AG04450 (cell line): ENCODE data around the gene TCHHL1. TPM values are rescaled to one million over a fixed set of nuclear protein-coding genes. Genes with fewer than 3 reads are reported as not detected.

ENCODE experiments used
- CTCF ChIA-PET: fragments of 300-600, 350-600 bp; formaldehyde crosslinking; extraction: SDS; loops from one replicate; lab custom pipeline; 2022; ENCODE audit warnings: antibody characterized with exemption, inconsistent platforms; lab: Charles Lee
- POLR2A ChIA-PET: fragments of 350-600 bp; formaldehyde crosslinking; extraction: SDS; loops from one replicate; lab custom pipeline; 2021; ENCODE audit warnings: antibody characterized with exemption, inconsistent platforms; lab: Yijun Ruan, JAX
- DNase-seq: peaks from one replicate; pipeline ENCODE4 v3.0.0-alpha.2; 2011; ENCODE audit warnings: low read depth, low spot score
- H3K27ac ChIP-seq: one replicate; pipeline ENCODE4 v1.5.1; 2012; ENCODE audit warnings: low read depth, low read length, control low read depth
- H3K27me3 ChIP-seq: one replicate; pipeline ENCODE4 v1.6.0; 2012; ENCODE audit warnings: low read length; ENCODE audit not compliant: control insufficient read depth, insufficient read depth
- H3K4me3 ChIP-seq: 2 replicates; pipeline ENCODE4 v1.5.1; 2011; ENCODE audit warnings: mild to moderate bottlenecking, low read depth, low read length, control low read depth
- H3K9me3 ChIP-seq: 2 replicates; pipeline ENCODE4 v1.5.1; 2012; ENCODE audit warnings: low read length; ENCODE audit not compliant: control insufficient read depth, insufficient read depth
- CTCF ChIP-seq: IDR thresholded peaks from 2 replicates; pipeline ENCODE4 v1.5.1; 2011; ENCODE audit warnings: low read depth, low read length, control low read depth, inconsistent platforms
- polyA plus RNA-seq: library from polyadenylated mRNA; depleted of rRNA; stranded (reverse); fragments of >200 nt; gene quantifications from 2 replicates; pipeline ENCODE4 v1.2.3, GENCODE V29; 2011; rRNA removed
- small RNA-seq: library from RNA; depleted of rRNA; stranded (forward); fragments of <200 nt; gene quantifications from one replicate; pipeline ENCODE3, GENCODE V24; 2012; ENCODE audit warnings: low read depth; ENCODE audit not compliant: insufficient read length

The TCHHL1 gene
- polyA plus RNA-seq, 1 experiment: not detected

- no peaks in the 10 kb centered on the region for H3K27me3 ChIP-seq
- no peak for DNase-seq
- peak overlapping the region; percentile 78 for H3K27ac ChIP-seq
- TF ChIP-seq CTCF: no peak
- H3K4me3 ChIP-seq: peak overlapping the region; percentile 74
- POLR2A ChIA-PET: interaction anchor here (0.7 kb wide), 1 partner anchor 93 kb away, joined by 5 read pairs; no protein-coding TSS in a partner anchor
- CTCF ChIA-PET: interaction anchor here (0.6 to 2.4 kb wide), 20 partner anchors 12 to 440 kb away, joined by 3 to 18 read pairs (median 4); partner anchors contain the start of gene THEM4
- no peaks in the 10 kb centered on the region for H3K9me3 ChIP-seq
Observed at GRCh38 chr1:152034324-152034653, 54.6 kb downstream of the TCHHL1 start.

Small RNA genes within 50 kb of the gene (small RNA-seq; reads per million reads assigned to genes)
- not detected for gene SPTLC1P4

Other genes starting within 250 kb of the TCHHL1 start
- gene C2CD4D, start 249.2 kb downstream of the TCHHL1 start, polyA plus RNA-seq: not detected in 2 replicates
- not detected in 2 replicates for gene THEM5, start 235.4 kb downstream of the TCHHL1 start, polyA plus RNA-seq
- 20.3 and 24.8 TPM in 2 replicates for gene THEM4, start 179.6 kb downstream of the TCHHL1 start, polyA plus RNA-seq
- gene S100A10, start 95.2 kb downstream of the TCHHL1 start, polyA plus RNA-seq: 188 and 200 TPM in 2 replicates
- gene S100A11, start 52.1 kb downstream of the TCHHL1 start, polyA plus RNA-seq: 693 and 1,000 TPM in 2 replicates
- not detected in 2 replicates for gene TCHH, start 26.4 kb upstream of the TCHHL1 start, polyA plus RNA-seq
- not detected in 2 replicates for gene RPTN, start 70.2 kb upstream of the TCHHL1 start, polyA plus RNA-seq
- not detected in 2 replicates for gene HRNR, start 135.1 kb upstream of the TCHHL1 start, polyA plus RNA-seq
- gene FLG, start 236.2 kb upstream of the TCHHL1 start, polyA plus RNA-seq: not detected in 2 replicates